HT-29 (cell line): ENCODE data around the gene CCDC102B. TPM values are rescaled to one million over a fixed set of nuclear protein-coding genes. Genes with fewer than 3 reads are reported as not detected.
"Not testable (repeated sequence)": the region's sequence is repeated elsewhere in the genome, so short reads cannot be mapped to it uniquely, and the experiment has no call there.

Source experiments
- DNase-seq: peaks from one replicate; pipeline ENCODE4 v3.0.0-alpha.2; 2015; ENCODE audit warnings: low spot score
- total RNA-seq: library from RNA; depleted of rRNA; stranded (reverse); fragments of >200 nt; shearing (Covaris generic); gene quantifications from 2 replicates; pipeline ENCODE4 v1.2.3, GENCODE V29; 2014

The CCDC102B gene
- total RNA-seq, 1 experiment from 2014 or later: not detected

GRCh38 chr18:68909579-68909978, 111.7 kb downstream of the CCDC102B start:
- DNase-seq: no peak

GRCh38 chr18:68915061-68915460, 117.2 kb downstream of the CCDC102B start:
- DNase-seq: no peak

- DNase-seq: no peak
Observed at GRCh38 chr18:68916734-68917133, 118.9 kb downstream of the CCDC102B start.

- no peak for DNase-seq
Observed at GRCh38 chr18:68918216-68918615, 120.3 kb downstream of the CCDC102B start.

GRCh38 chr18:68919900-68920299, 122.0 kb downstream of the CCDC102B start:
- DNase-seq: no peak

- DNase-seq: no peak
Observed at GRCh38 chr18:68922392-68922791, 124.5 kb downstream of the CCDC102B start.

GRCh38 chr18:68925268-68925667, 127.4 kb downstream of the CCDC102B start:
- DNase-seq: no peak

- no peak for DNase-seq
Observed at GRCh38 chr18:68928762-68929675, 131.1 kb downstream of the CCDC102B start.

GRCh38 chr18:68935686-68936085, 137.8 kb downstream of the CCDC102B start:
- DNase-seq: no peak

GRCh38 chr18:68937029-68937599, 139.2 kb downstream of the CCDC102B start:
- DNase-seq: no peak

- DNase-seq: no peak
Observed at GRCh38 chr18:68940039-68940438, 142.2 kb downstream of the CCDC102B start.

- DNase-seq: no peak
Observed at GRCh38 chr18:68940754-68941153, 142.9 kb downstream of the CCDC102B start.

GRCh38 chr18:68942230-68942629, 144.3 kb downstream of the CCDC102B start:
- no peak for DNase-seq

GRCh38 chr18:68943861-68944260, 146.0 kb downstream of the CCDC102B start:
- not testable (repeated sequence) for DNase-seq

GRCh38 chr18:68944330-68944729, 146.4 kb downstream of the CCDC102B start:
- DNase-seq: no peak

- no peak for DNase-seq
Observed at GRCh38 chr18:68944826-68945225, 146.9 kb downstream of the CCDC102B start.

GRCh38 chr18:68948622-68949021, 150.7 kb downstream of the CCDC102B start:
- DNase-seq: no peak

- no peak for DNase-seq
Observed at GRCh38 chr18:68954738-68955137, 156.9 kb downstream of the CCDC102B start.

- no peak for DNase-seq
Observed at GRCh38 chr18:68956650-68957049, 158.8 kb downstream of the CCDC102B start.

- DNase-seq: no peak
Observed at GRCh38 chr18:68960355-68960754, 162.5 kb downstream of the CCDC102B start.

GRCh38 chr18:68962623-68963022, 164.7 kb downstream of the CCDC102B start:
- no peak for DNase-seq

GRCh38 chr18:68965817-68966216, 167.9 kb downstream of the CCDC102B start:
- DNase-seq: no peak

GRCh38 chr18:68969027-68969426, 171.1 kb downstream of the CCDC102B start:
- DNase-seq: no peak
